HG03103 (cell line): Measurements from ENCODE around the gene UNC5B.

Source experiments
- ATAC-seq: cut with Tn5 transposase; IDR thresholded peaks from one replicate; pipeline ENCODE4 v1.9.1; 2021; ENCODE audit warnings: low read depth; ENCODE audit not compliant: unreplicated experiment

Gene UNC5B

DNA sequence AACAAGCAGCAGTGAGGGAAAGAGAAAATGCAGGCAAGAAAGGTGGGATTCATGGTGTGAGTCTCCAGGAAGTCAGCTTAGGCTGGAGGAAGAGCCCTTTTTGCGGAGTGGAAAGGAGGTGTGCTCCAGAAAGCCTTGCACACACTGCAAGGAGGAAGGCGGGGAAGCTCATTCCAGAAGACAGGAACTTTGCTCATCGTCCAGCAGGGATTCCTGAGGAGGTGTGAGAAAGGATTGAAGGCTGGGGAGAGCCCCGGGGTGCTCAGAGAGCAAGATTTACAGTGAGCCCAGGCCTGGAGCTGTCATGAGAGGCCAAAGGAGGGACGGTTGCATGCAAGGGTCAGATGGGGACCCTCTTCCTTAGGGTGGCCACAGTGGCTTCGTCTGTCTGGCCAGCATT, 124.3 kb downstream of the UNC5B start:
- ATAC-seq, result no peak

DNA sequence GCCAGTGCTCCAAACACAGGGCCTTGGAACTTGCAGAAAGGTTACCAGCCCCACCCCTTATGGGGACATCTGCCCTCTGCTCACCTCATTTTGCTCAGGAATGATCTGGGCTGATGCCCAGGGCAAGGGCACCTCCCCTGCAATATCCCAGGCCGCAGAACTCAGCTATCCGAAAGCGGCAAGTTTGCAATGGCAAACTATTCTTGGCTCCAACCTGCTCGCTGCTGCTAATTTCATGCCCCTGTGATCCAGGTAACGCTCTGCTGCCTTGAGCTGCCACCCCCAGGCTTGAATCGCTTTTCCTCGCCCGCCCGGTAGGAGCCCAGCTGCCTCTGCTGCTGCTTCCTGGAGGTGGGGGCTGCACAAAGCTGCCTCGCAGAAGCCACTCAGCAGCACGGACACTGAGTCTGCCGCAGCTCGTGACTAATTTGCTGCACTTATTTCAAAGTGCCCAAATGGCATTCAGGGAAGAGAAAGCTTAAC, 124.9 kb downstream of the UNC5B start:
- no peak for ATAC-seq

DNA sequence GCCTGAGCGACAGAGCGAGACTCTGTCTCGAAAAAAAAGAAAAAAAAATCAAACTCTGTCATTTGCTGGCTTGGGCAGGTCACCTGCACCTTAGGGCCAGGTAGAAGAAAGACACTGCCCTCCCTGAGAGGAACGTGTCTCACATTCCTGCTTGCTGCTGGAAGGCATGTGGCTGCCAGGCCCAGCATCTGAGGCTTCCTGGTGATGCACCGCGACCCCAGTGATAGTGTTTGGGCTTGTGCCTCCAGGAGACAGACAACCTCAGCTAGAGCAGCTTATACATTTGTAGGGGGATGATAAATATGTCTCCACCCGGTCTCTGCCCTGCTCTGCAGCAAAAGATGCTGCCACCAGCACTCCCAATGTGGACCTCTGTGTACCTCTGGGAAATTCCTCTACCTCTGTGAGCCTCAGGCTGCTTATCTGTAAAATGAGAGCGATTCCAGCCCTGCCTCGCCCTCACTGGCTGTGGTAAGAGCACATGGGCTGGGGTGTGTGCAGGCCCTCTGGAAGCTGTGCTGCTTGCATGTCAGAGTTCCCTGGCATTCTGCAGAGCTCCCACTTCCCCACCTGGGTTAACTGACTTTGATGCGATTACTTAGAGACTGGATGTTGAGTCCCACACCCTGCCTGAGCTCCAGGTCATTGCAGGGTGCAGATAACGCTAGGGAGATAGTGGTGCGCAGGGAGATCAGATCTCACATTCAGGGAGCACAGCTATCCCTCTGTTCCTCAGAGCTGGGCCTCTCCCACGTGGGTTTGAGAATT, 126.5 kb downstream of the UNC5B start:
- ATAC-seq, result no peak

DNA sequence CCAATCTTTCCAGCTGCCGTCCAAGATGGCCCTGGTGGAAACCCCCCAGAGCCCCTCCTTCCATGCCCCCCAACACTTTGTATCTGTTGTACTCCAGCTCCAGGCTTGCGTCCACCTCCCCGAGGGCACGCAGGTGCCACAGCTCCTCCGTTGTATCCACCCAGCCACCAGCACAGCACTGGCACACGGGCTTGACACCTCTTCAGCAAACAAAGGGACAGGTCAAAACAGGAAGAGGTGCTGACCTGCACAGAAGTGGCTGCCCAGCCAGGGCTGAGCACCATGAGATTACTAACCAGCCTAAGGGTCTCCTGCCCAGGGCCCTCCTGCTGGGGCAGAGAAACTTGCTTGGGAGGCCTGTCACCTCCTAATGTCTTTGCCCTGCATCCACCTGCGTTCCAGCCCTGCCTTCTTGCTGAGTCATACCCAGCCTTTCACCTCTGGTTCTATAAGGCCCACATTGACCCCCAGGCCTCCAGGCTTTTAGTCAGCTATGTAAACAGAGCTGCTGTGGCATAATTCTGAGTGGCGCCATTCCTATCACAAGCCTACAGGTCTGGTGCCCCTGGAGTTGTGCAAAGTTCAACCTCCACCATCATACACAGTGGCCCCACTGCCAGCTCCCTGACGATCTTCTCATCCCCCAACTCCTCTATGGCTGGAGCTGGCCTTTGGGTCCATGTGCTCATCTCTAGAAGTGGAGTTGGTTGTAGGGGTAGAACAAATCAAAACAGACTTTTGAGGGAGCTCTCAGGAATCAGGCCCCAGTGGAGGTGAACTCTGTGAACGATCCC, 127.6 kb downstream of the UNC5B start:
- no peak for ATAC-seq

DNA sequence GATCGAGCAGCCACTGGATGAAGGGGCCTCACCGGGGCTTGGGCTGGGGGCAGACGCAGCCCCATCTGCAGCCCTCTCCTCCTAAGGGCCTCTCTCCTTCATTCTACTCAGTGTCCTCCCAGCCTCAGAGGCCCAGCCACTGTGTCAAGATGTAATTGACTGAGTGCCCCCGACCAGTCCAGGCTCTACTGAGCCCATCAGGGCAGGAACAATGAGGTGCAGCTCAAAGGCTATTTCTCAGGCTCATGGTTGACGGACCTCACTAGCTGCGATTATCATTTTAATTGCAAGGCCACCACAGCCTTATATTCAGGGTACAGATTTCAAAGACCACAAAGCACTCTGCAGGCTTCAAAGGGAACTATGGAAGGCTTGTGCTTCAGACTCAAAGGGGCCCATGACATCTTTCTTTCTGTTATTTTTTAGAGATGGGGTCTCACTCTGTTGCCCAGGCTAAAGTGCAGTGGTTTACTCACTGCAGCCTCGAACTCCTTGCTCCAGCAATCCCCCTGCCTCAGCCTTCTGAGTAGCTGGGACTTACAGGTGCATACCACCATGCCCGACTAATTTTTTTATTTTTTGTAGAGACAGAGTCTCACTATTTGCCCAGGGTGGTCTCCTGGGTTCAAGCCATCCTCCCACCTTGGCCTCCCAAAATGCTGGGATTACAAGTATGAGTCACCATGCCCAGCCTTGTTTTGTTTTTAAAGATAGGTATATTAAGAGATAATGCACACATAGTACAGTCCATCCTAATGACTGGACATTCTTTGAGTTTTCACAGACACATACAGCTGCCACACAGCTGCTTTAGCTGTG, 130.4 kb downstream of the UNC5B start:
- no peak for ATAC-seq

DNA sequence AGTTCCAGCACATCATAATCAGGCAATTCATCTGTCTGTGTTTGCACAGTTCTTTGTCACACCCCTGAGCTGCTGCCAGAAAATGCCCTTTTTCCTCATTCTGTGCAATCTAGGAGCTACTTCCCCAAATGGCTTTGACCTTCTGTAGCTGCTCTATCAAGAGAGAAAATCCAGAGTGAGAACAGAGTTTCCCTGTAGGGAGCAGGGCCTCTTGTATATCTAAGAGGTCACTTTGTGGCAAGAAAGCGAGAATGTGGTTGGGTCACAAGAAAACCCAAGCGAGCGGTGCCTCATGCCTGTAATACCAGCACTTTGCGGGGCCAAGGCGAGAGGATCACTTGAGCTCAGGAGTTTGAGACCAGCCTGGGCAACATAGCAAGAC, 131.0 kb downstream of the UNC5B start:
- ATAC-seq, result no peak

DNA sequence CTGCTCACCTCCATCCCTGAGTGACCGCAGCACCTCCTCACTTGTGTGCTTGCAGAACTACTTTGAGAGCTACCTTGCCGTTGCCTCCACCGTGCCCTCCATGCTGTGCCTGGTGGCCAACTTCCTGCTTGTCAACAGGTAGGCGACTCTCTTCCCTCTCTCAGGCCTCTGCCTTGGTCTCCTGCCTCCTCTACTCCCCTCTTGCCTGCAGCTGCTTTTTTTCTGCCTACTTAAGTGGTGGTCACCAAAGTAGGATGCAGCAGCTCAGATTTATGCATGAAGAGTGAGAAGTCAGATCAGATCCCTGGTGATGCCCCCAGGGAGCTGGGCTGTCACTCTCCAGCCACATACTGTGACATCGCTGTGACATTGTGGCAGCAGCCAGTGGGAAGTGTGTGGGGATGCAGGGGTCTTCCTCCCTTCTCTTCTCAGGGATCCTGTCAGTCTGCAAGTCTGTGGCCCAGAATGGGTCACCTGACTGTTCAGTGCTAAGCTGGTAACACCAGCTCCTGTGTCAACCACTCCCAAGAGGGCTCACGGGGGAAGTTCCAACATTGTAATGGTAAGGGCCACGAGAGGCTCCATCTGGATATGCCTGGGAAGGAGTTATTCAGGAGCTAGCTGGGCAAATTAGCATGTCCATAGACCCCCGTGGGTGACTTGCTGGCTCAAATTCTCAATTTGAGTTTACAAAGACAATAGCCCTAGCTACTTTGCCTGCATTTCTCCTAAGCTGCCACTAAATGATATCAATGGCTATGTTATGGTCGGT, 132.0 kb downstream of the UNC5B start:
- ATAC-seq, result no peak

DNA sequence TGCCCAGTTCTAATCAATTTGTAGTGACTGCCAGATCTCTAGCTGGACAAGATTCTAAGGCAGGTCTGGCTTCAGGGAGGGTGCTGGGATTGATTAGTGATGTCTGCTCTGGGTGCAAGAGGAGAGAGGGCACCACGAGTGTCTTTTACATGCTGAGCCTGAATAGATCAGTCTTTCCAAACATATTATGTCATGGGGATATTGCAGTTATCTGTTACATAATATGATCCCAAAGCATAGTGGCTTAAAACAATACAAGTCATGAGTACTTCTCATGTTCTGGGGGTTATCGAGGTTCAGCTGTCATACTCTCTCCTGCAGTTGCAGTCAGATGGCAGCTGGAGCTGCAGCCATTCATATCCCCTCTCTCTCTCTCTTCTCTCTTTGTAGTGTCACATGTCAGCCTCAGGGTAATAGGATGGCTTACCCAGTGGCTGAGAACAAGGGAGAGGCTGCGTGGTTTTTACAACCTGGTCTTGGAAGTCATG, 132.7 kb downstream of the UNC5B start:
- no peak for ATAC-seq

DNA sequence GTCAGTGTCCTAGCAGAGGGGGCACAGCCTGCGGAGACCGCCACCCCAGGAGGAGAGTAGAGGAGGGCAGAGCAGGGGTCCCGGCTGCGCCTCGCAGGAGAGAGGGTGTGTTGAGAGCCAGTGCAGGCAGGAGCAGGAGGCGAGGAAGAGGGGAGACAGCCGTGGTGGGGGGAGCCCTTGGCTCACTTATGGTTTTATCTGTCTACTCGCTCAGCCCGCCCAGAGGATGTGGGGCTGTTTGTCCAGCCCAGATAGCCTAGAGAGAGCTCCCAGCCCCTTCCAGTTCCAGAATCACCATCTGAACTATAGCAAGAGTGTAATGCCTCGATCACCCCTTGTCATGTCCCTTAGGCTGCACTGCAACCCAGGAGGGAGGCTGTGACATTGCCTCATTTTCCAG, 133.3 kb downstream of the UNC5B start:
- ATAC-seq, result no peak

DNA sequence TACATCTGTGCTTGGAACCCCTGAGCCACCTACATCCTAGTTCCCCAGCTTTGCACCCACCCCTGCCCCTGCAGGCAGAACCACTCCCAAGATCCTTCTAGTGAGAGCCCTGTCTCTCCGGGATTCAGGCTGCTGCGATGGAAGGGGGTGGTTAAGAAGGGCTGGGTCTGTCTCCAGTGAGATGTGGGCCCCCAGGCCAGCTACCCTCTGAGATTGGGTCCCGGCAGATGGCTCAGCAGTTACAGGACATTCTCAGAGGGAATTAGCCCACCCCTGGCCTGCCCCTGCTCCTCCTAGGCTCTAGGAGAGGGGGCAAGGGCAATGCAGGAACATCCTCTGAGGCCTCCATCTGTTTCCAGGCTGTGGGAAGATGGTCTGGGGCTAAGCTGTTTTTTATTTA, 134.4 kb downstream of the UNC5B start:
- no peak for ATAC-seq

DNA sequence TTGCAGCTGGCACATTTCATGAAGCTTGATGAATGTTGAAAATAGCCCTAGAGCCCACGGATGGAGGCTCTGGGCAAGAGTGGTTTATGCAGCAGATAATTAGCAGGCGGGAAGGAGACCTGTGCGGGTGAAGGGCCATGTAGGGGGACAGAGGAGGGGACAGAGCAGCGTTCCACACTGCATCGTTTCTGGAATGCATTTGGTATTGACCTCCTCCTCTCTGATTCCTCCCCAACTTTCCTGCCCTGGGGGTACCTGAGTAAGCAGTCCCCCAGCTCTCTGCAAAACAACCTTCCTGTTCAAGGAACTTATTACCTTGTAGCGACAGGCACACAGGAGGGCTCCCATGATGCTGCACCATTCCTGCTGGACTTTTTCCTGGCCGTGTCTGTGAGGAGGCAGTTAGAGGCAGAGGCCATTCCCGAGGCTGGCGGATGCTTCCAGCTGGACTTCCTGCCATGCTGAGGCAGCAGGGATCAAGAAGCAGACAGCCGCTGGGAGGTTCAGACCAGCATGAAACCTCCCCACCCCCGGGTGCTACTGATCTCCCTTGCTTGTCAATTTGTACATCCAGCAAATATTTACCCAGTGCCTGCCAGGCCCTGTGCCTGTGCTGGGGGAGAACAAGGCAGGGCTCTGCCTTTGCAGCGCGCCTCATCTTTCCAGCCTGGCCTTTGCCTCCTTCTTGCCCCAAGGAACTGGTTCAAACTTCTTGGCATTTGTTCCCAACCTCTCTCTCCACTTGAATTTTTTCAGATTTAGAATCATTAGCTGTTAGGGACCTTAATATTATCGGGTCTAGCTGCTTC, 135.4 kb downstream of the UNC5B start:
- ATAC-seq, result no peak

DNA sequence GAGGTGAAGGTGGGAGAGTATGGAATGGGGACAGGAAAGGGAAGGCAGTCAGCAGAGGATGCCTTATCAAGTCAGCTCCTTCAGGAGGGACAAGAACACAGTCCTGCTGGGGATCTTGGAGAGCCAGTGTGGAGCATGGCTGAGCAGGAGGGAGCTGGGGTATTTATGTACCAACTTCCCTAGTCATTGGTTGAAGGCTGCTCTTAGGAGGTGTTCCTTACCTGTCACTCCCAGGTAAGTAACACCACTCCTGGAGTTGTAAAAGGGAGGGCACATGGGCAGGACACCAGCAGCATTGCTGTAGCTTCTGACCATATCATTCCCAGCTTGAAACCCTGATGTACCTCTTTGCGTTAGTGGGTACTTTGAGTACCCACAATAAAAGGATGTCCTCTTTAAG, 136.5 kb downstream of the UNC5B start:
- no peak for ATAC-seq

DNA sequence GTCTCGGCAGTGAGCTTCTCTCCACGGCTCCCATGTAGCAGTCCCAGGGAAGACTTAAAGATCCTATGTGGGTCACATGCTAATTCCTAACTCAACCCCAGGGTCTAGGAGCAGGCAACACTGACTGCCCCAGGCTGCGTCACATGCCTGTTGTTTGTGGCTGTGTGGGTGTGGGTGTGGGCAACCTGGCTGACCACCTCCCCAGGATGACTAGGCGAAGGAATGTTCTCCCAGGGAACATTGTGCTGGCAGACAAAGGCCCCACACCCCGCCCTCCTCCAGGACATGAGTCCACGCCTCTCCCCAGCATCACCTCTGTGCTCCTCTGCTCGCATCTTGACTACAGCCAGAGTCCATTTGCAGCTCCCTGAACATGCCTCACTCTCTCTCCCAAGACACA, 137.0 kb downstream of the UNC5B start:
- ATAC-seq, result no peak

DNA sequence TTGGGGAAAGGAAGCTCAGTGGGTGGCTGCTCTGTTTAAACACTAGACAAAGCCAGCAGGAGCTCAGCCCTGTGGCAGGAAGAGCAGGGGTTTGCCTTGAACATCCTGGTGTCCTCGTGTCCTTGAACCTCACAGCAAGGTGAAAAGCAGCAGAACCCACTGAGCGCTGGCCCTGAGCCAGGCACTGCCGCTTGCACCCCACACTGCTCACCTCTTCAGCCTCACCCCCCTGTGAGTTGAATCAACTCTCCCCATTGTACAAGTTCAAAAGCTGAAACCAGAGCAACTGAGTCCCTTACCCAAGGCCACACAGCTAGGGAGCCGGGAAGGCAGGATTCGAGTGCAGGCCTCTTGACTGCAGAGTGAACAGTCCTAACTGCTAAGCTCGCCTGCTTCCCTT, 138.7 kb downstream of the UNC5B start:
- no peak for ATAC-seq

DNA sequence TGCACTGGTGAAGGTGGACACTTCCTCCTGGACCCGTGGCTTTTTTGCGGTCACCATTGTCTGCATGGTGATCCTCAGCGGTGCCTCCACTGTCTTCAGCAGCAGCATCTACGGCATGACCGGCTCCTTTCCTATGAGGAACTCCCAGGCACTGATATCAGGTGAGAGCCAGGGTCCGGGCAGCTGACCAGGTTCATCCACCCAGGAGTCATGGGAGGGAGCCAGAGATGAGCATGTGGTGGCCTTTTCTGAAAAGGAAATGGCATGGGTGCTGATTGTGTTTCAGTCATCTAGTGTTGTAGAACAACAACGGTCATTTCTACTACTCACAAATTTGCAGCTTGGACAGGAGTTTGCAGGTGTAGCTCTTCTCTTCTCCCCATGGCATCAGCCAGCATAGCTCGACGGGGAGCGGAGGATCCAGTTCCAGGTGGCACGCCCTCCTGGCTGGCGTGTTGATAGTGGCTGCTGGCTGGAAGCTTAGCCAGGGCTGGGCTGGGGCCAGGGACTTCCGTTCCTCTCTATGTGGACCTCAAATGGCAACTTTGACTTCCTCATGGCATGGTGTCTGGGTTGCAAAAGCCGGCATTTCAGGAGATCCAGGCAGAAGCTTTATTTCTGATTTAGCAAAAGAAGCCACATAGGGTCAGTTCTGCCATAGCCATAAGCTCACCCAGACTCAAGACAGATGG, 139.4 kb downstream of the UNC5B start:
- ATAC-seq, result no peak
